IMR-90 (cell line): ENCODE data around the gene TIGIT.

Source experiments
- CTCF ChIP-seq: conservative IDR thresholded peaks from 2 replicates; pipeline ENCODE4 v1.5.1; 2012; ENCODE audit warnings: mild to moderate bottlenecking, low read depth, low read length, improper control_type of control experiment
- RAD21 ChIP-seq: IDR thresholded peaks from 2 replicates; pipeline ENCODE4 v1.6.1; 2012; ENCODE audit warnings: low read length, improper control_type of control experiment

DNA sequence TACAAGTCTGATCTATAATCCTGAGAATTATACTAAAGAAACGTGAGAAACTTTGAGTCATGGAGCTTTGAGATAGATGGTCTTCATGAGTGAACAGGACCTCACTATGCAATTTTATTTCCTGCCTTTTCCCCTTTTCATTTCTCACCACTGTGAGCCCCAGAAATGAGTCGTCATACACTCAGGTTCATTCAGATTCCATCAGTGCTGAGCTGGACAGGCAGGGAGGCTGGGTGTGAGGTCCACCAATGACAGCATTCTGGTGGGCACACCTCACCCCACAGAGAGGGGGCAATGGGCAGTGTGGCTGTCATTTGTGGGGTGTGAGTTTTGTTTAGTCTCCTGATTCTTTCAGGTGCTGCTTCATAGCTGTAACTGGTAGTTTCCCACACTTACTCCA lies 16.9 kb downstream of the TIGIT start:
- TF ChIP-seq RAD21 (no peak), CTCF (no peak)
